HEK293 (cell line): ENCODE measurements around the gene GTF2H4.

Experiments
- CTCF ChIA-PET: fragments of 350-600 bp; formaldehyde crosslinking; extraction: SDS; loops from one replicate; lab custom pipeline; 2021; ENCODE audit warnings: antibody characterized with exemption; lab: Yijun Ruan, JAX
- POLR2A ChIA-PET: fragments of 300-600 bp; formaldehyde crosslinking; extraction: SDS; loops from one replicate; lab custom pipeline; 2020; ENCODE audit warnings: antibody characterized with exemption, inconsistent platforms; lab: Yijun Ruan, JAX
- H3K27ac ChIP-seq: fragments of 200-500 bp; sonication (Bioruptor generic); 2 replicates; pipeline ENCODE4 v1.5.1; 2014; ENCODE audit warnings: low read depth, low read length, control low read depth, inconsistent platforms; ENCODE audit errors: extremely low read depth
- H3K36me3 ChIP-seq, 2 experiments: fragments of 200-500 bp in 1 of 2; sonication (Bioruptor generic) in 1 of 2; 1 replicate in 1 of 2; 2 replicates in 1 of 2; pipeline ENCODE4 v1.5.1; 2014 to 2017; ENCODE audit warnings: inconsistent platforms in 2 of 2, low read length in 2 of 2; ENCODE audit not compliant: control insufficient read depth in 2 of 2, insufficient read depth in 1 of 2
- H3K4me1 ChIP-seq: fragments of 200-500 bp; sonication (Bioruptor generic); 2 replicates; pipeline ENCODE4 v1.5.1; 2014; ENCODE audit warnings: mild to moderate bottlenecking, low read length, inconsistent platforms; ENCODE audit not compliant: control insufficient read depth, insufficient read depth
- H3K4me3 ChIP-seq: 2 replicates; pipeline ENCODE4 v1.5.1; 2011; ENCODE audit warnings: low read depth, mild to moderate bottlenecking, control low read depth, low read length, moderate library complexity
- H3K9me3 ChIP-seq: fragments of 200-500 bp; sonication (Bioruptor generic); 2 replicates; pipeline ENCODE4 v1.5.1; 2014; ENCODE audit warnings: low read depth, low read length, inconsistent platforms; ENCODE audit not compliant: control insufficient read depth, insufficient read depth
- BCL6B ChIP-seq: fragments of 450-650 bp; formaldehyde crosslinking; IDR thresholded peaks from 2 replicates; pipeline ENCODE4 v1.5.1; 2017; ENCODE audit warnings: missing biosample characterization, missing genetic modification characterization
- HOXD13 ChIP-seq: sonication (generic); formaldehyde crosslinking; IDR thresholded peaks from 2 replicates; pipeline ENCODE4 v1.8.0; 2022; ENCODE audit warnings: missing genetic modification reagents, borderline replicate concordance
- IKZF3 ChIP-seq: fragments of 450-650 bp; IDR thresholded peaks from 2 replicates; pipeline ENCODE4 v1.5.0; 2018; ENCODE audit warnings: missing biosample characterization, mild to moderate bottlenecking, missing genetic modification characterization, moderate library complexity
- SALL2 ChIP-seq: fragments of 450-650 bp; formaldehyde crosslinking; IDR thresholded peaks from 2 replicates; pipeline ENCODE4 v1.5.0; 2017; ENCODE audit warnings: missing biosample characterization, mild to moderate bottlenecking, missing genetic modification characterization, borderline replicate concordance
- SP2 ChIP-seq: fragments of 450-650 bp; formaldehyde crosslinking; IDR thresholded peaks from 2 replicates; pipeline ENCODE4 v1.5.1; 2016; ENCODE audit warnings: missing biosample characterization, missing genetic modification characterization
- YY2 ChIP-seq: fragments of 450-650 bp; formaldehyde crosslinking; IDR thresholded peaks from 2 replicates; pipeline ENCODE4 v1.5.1; 2016; ENCODE audit warnings: missing biosample characterization, missing genetic modification characterization
- ZBTB1 ChIP-seq: fragments of 450-650 bp; formaldehyde crosslinking; IDR thresholded peaks from 2 replicates; pipeline ENCODE4 v1.5.1; 2016; ENCODE audit warnings: missing biosample characterization, missing genetic modification characterization
- ZFHX2 ChIP-seq: fragments of 450-650 bp; formaldehyde crosslinking; conservative IDR thresholded peaks from 2 replicates; pipeline ENCODE4 v1.5.1; 2016; ENCODE audit warnings: missing biosample characterization, missing genetic modification characterization
- ZFP3 ChIP-seq: fragments of 450-650 bp; formaldehyde crosslinking; IDR thresholded peaks from 2 replicates; pipeline ENCODE4 v1.5.1; 2016; ENCODE audit warnings: low read depth, missing biosample characterization, missing genetic modification characterization
- ZIC2 ChIP-seq: fragments of 450-650 bp; formaldehyde crosslinking; IDR thresholded peaks from 2 replicates; pipeline ENCODE4 v1.5.1; 2016; ENCODE audit warnings: missing biosample characterization, missing genetic modification characterization
- ZNF274 ChIP-seq, 2 experiments: fragments of 200-500 bp in 1 of 2; fragments of 450-650 bp in 1 of 2; sonication (Bioruptor generic) in 1 of 2; formaldehyde crosslinking in 1 of 2; IDR thresholded peaks; 2 replicates each; pipeline versions ENCODE4 v1.5.1 to v1.6.1; 2014 to 2016; ENCODE audit warnings: borderline replicate concordance in 1 of 2, inconsistent platforms in 1 of 2, low read length in 1 of 2, missing biosample characterization in 1 of 2, missing genetic modification characterization in 1 of 2
- ZNF280D ChIP-seq: fragments of 450-650 bp; formaldehyde crosslinking; IDR thresholded peaks from 2 replicates; pipeline ENCODE4 v1.5.1; 2016; ENCODE audit warnings: missing biosample characterization, missing genetic modification characterization
- ZNF335 ChIP-seq: fragments of 450-650 bp; formaldehyde crosslinking; conservative IDR thresholded peaks from 2 replicates; pipeline ENCODE4 v1.5.1; 2016; ENCODE audit warnings: missing biosample characterization, missing genetic modification characterization
- ZNF362 ChIP-seq: fragments of 450-650 bp; formaldehyde crosslinking; IDR thresholded peaks from 2 replicates; pipeline ENCODE4 v1.5.1; 2016; ENCODE audit warnings: missing biosample characterization, missing genetic modification characterization
- ZNF416 ChIP-seq: fragments of 450-650 bp; formaldehyde crosslinking; IDR thresholded peaks from 2 replicates; pipeline ENCODE4 v1.5.1; 2016; ENCODE audit warnings: missing biosample characterization, missing genetic modification characterization
- ZNF426 ChIP-seq: fragments of 450-650 bp; formaldehyde crosslinking; IDR thresholded peaks from 2 replicates; pipeline ENCODE4 v1.5.1; 2017; ENCODE audit warnings: missing biosample characterization, missing genetic modification characterization, mild to moderate bottlenecking, inconsistent platforms, moderate library complexity
- ZNF488 ChIP-seq: fragments of 450-650 bp; formaldehyde crosslinking; IDR thresholded peaks from 2 replicates; pipeline ENCODE4 v1.5.1; 2016; ENCODE audit warnings: missing biosample characterization, missing genetic modification characterization
- ZNF513 ChIP-seq: fragments of 450-650 bp; IDR thresholded peaks from 2 replicates; pipeline ENCODE4 v1.5.1; 2018; ENCODE audit warnings: missing biosample characterization, missing genetic modification characterization
- ZNF514 ChIP-seq: fragments of 450-650 bp; formaldehyde crosslinking; IDR thresholded peaks from 2 replicates; pipeline ENCODE4 v1.5.1; 2016; ENCODE audit warnings: missing biosample characterization, missing genetic modification characterization
- ZNF560 ChIP-seq: fragments of 450-650 bp; formaldehyde crosslinking; IDR thresholded peaks from 2 replicates; pipeline ENCODE4 v1.5.1; 2017; ENCODE audit warnings: missing biosample characterization, missing genetic modification characterization, borderline replicate concordance
- ZNF660 ChIP-seq: fragments of 450-650 bp; IDR thresholded peaks from 2 replicates; pipeline ENCODE4 v1.5.1; 2018; ENCODE audit warnings: missing biosample characterization, mild to moderate bottlenecking, missing genetic modification characterization
- ZNF670 ChIP-seq: fragments of 450-650 bp; formaldehyde crosslinking; IDR thresholded peaks from 2 replicates; pipeline ENCODE4 v1.5.1; 2016; ENCODE audit warnings: missing biosample characterization, missing genetic modification characterization, low read depth
- ZNF704 ChIP-seq: fragments of 450-650 bp; formaldehyde crosslinking; IDR thresholded peaks from 2 replicates; pipeline ENCODE4 v1.5.1; 2016; ENCODE audit warnings: missing biosample characterization, missing genetic modification characterization
- ZNF768 ChIP-seq: fragments of 450-650 bp; formaldehyde crosslinking; IDR thresholded peaks from 2 replicates; pipeline ENCODE4 v1.5.1; 2018; ENCODE audit warnings: missing biosample characterization, mild to moderate bottlenecking, missing genetic modification characterization
- ZNF843 ChIP-seq: fragments of 450-650 bp; formaldehyde crosslinking; IDR thresholded peaks from 2 replicates; pipeline ENCODE4 v1.5.1; 2016; ENCODE audit warnings: missing biosample characterization, missing genetic modification characterization
- ZSCAN30 ChIP-seq: fragments of 450-650 bp; IDR thresholded peaks from 2 replicates; pipeline ENCODE4 v1.5.1; 2018; ENCODE audit warnings: missing biosample characterization, mild to moderate bottlenecking, missing genetic modification characterization, moderate library complexity

The GTF2H4 gene

GRCh38 chr6:30885999-30886896 lies 21.8 kb upstream of the GTF2H4 start:
- ChIA-PET POLR2A (interaction anchor here (0.6 to 2.9 kb wide), 6 partner anchors 10 to 155 kb away, joined by 3 to 24 read pairs (median 4); partner anchors contain the start of genes FLOT1, GTF2H4 and VARS2), CTCF (interaction anchor here (0.5 to 14.8 kb wide), 11 partner anchors 9 to 345 kb away, joined by 3 to 332 read pairs (median 3); partner anchors contain the start of gene VARS2)
- H3K27ac ChIP-seq: peak overlapping the region; percentile 69
- H3K9me3 ChIP-seq: no peaks in the 10 kb centered on the region
- peak overlapping the region; percentile 47 for H3K4me3 ChIP-seq
- H3K36me3 ChIP-seq: peaks cover 0 to 27% of the 10 kb centered on the region in 2 experiments; a peak in 1 of 3 replicates
- H3K4me1 ChIP-seq: peaks cover 35% of the 10 kb centered on the region
- 0 out of 2 replicates have a peak, but pooled peaks have one; percentile 47 for TF ChIP-seq IKZF3 (tag by site-specific recombination)
- no peak for TF ChIP-seq YY2 (tag by site-specific recombination)
- TF ChIP-seq SP2 (tag by site-specific recombination): peak; percentile 34; the same call in 1 of the 2 replicates
- TF ChIP-seq ZNF274 (IDR thresholded peaks at IDR 0.05; ENCODE audit: low read length): no peak
- TF ChIP-seq ZNF274 (tag by site-specific recombination; IDR thresholded peaks at IDR 0.05; ENCODE audit: borderline replicate concordance): no peak
- 0 out of 2 replicates have a peak, but pooled peaks have one; percentile 41 for TF ChIP-seq ZSCAN30
- TF ChIP-seq ZNF426 (tag by site-specific recombination): no peak
- no peak for TF ChIP-seq BCL6B (tag by site-specific recombination)
- TF ChIP-seq ZFHX2 (tag by site-specific recombination): peak; percentile 85
- TF ChIP-seq ZNF362 (tag by site-specific recombination): no peak
- no peak for TF ChIP-seq ZNF416 (tag by site-specific recombination)
- TF ChIP-seq ZBTB1 (tag by site-specific recombination): no peak
- TF ChIP-seq ZNF670: no peak
- no peak for TF ChIP-seq ZNF488 (tag by site-specific recombination)
- TF ChIP-seq ZNF280D (tag by site-specific recombination): no peak
- 0 out of 2 replicates have a peak, but pooled peaks have one; percentile 22 for TF ChIP-seq ZNF843
- TF ChIP-seq ZNF704 (tag by site-specific recombination): no peak
- TF ChIP-seq ZNF768 (tag by site-specific recombination): no peak
- TF ChIP-seq ZFP3: no peak
- no peak for TF ChIP-seq ZNF514 (tag by site-specific recombination)
- no peak for TF ChIP-seq ZNF513 (tag by site-specific recombination)
- no peak for TF ChIP-seq ZNF560
- TF ChIP-seq ZNF335 (tag by site-specific recombination): peak; percentile 28
- peak; percentile 70 for TF ChIP-seq ZIC2
- no peak for TF ChIP-seq SALL2 (tag by site-specific recombination)
- no peak for TF ChIP-seq HOXD13
- TF ChIP-seq ZNF660 (tag by site-specific recombination): peak; percentile 73; the same call in 1 of the 2 replicates
